ENCODE results near the gene UBA7. TPM values are rescaled to one million over a fixed set of nuclear protein-coding genes. Genes with fewer than 3 reads are reported as not detected.

Gene UBA7
- polyA plus RNA-seq, 1 of the 3 experiments (the other 2 are of a cell fraction), result 22.6 TPM

- Histone ChIP-seq H3F3A (replicated peaks; ENCODE audit: insufficient read depth) (peaks cover 17% of the 10 kb centered on the region), H3K27ac (ENCODE audit: low read depth in 2 of 2, low read length in 1 of 2) (no peak overlapping the region), H4K20me1 (ENCODE audit: insufficient read depth) (peaks cover 71% of the 10 kb centered on the region), H3K4me2 (no peak overlapping the region), H3K9me2 (no peaks in the 10 kb centered on the region), H3K9me3 (no peaks in the 10 kb centered on the region), H3K27me3 (ENCODE audit: insufficient read depth) (no peaks in the 10 kb centered on the region), H3K79me2 (ENCODE audit: insufficient read depth) (peaks cover 96% of the 10 kb centered on the region), H3K9ac (no peak overlapping the region), H3K4me3 (ENCODE audit: low read depth in 2 of 2, low read length in 1 of 2) (no peak overlapping the region), H3K36me3 (replicated peaks in 1 of 2; ENCODE audit: control insufficient read depth in 1 of 2, insufficient read depth in 2 of 2, low read length in 1 of 2) (peaks cover 0 to 17% of the 10 kb centered on the region in 2 experiments), H3K4me1 (ENCODE audit: control insufficient read depth in 1 of 2, insufficient read depth in 2 of 2, low read depth in 1 of 2, low read length in 1 of 2) (peaks cover 0 to 5% of the 10 kb centered on the region in 2 experiments; a peak in 1 of 4 replicates), H2AFZ (ENCODE audit: low read depth) (no peak overlapping the region)
- ChIA-PET POLR2A (interaction anchor here (0.7 kb wide), 1 partner anchor 296 kb away, joined by 3 read pairs; no protein-coding TSS in a partner anchor), CTCF (no interaction called here)
- DNase-seq, result no peak
- TF ChIP-seq NRF1 (IDR thresholded peaks at IDR 0.05; ENCODE audit: low read depth, low read length), result no peak
- no peak for TF ChIP-seq TCF12 (IDR thresholded peaks at IDR 0.05)
- no peak for TF ChIP-seq CHD2 (IDR thresholded peaks at IDR 0.05; ENCODE audit: low read length, partially characterized antibody)
- WGBS (ENCODE audit: low lambda C conversion rate), result 86% methylated on average over 2 of the region's 2 CpGs
These were observed 41.0 kb downstream of the UBA7 start for GRCh38 chr3:49772703-49773102.

GRCh38 chr3:49771340-49771938 lies 42.3 kb downstream of the UBA7 start:
- Histone ChIP-seq H3K27ac (ENCODE audit: low read depth in 2 of 2, low read length in 1 of 2) (no peak overlapping the region; a peak in 1 of 4 replicates), H3K9ac (no peak overlapping the region), H3K27me3 (ENCODE audit: insufficient read depth) (no peaks in the 10 kb centered on the region), H3K4me3 (ENCODE audit: low read depth in 2 of 2, low read length in 1 of 2) (no peak overlapping the region), H3K36me3 (replicated peaks in 1 of 2; ENCODE audit: control insufficient read depth in 1 of 2, insufficient read depth in 2 of 2, low read length in 1 of 2) (peaks cover 0 to 10% of the 10 kb centered on the region in 2 experiments), H3K4me1 (ENCODE audit: control insufficient read depth in 1 of 2, insufficient read depth in 2 of 2, low read depth in 1 of 2, low read length in 1 of 2) (peaks cover 0 to 5% of the 10 kb centered on the region in 2 experiments; a peak in 1 of 4 replicates), H3K79me2 (ENCODE audit: insufficient read depth) (peaks cover 96% of the 10 kb centered on the region), H3F3A (replicated peaks; ENCODE audit: insufficient read depth) (peaks cover 19% of the 10 kb centered on the region), H3K9me3 (no peaks in the 10 kb centered on the region), H2AFZ (ENCODE audit: low read depth) (no peak overlapping the region), H4K20me1 (ENCODE audit: insufficient read depth) (peaks cover 66% of the 10 kb centered on the region), H3K9me2 (no peaks in the 10 kb centered on the region), H3K4me2 (no peak overlapping the region)
- ChIA-PET POLR2A (no interaction called here), CTCF (interaction anchor here (1.3 kb wide), 1 partner anchor 102 kb away, joined by 3 read pairs; no protein-coding TSS in a partner anchor)
- TF ChIP-seq SIN3A (IDR thresholded peaks at IDR 0.05; ENCODE audit: borderline replicate concordance, low read depth, low read length) (no peak), REST (IDR thresholded peaks at IDR 0.05; ENCODE audit: low read depth, low read length) (no peak)
- no peak for DNase-seq
- 91% methylated on average over 1 of the region's 1 CpG for WGBS (ENCODE audit: low lambda C conversion rate)

- peaks cover 19% of the 10 kb centered on the region for H3F3A ChIP-seq (replicated peaks; ENCODE audit: insufficient read depth)
- H4K20me1 ChIP-seq (ENCODE audit: insufficient read depth), result peaks cover 60% of the 10 kb centered on the region
- DNase-seq, result no peak
- no peaks in the 10 kb centered on the region for H3K9me2 ChIP-seq
- H3K9ac ChIP-seq, result no peak overlapping the region
- H2AFZ ChIP-seq (ENCODE audit: low read depth), result no peak overlapping the region
- H3K9me3 ChIP-seq, result no peaks in the 10 kb centered on the region
- no peak overlapping the region for H3K4me2 ChIP-seq
- no peak overlapping the region for H3K4me3 ChIP-seq (ENCODE audit: low read depth in 2 of 2, low read length in 1 of 2)
- H3K27ac ChIP-seq (ENCODE audit: low read depth in 2 of 2, low read length in 1 of 2), result peak overlapping the region in 1 of 2 experiments; percentile 22; a peak in 1 of 4 replicates
- H3K4me1 ChIP-seq (ENCODE audit: control insufficient read depth in 1 of 2, insufficient read depth in 2 of 2, low read depth in 1 of 2, low read length in 1 of 2), result no peaks in the 10 kb centered on the region
- peaks cover 0 to 7% of the 10 kb centered on the region in 2 experiments for H3K36me3 ChIP-seq (replicated peaks in 1 of 2; ENCODE audit: control insufficient read depth in 1 of 2, insufficient read depth in 2 of 2, low read length in 1 of 2)
- POLR2A ChIA-PET, result no interaction called here
- peaks cover 97% of the 10 kb centered on the region for H3K79me2 ChIP-seq (ENCODE audit: insufficient read depth)
- TF ChIP-seq RFX5 (IDR thresholded peaks at IDR 0.05; ENCODE audit: low read length) (no peak), POLR2AphosphoS5 (IDR thresholded peaks at IDR 0.05; ENCODE audit: low read depth, low read length) (no peak), USF2 (IDR thresholded peaks at IDR 0.05; ENCODE audit: borderline replicate concordance, low read depth, low read length) (no peak), FOXM1 (IDR thresholded peaks at IDR 0.05; ENCODE audit: low read depth) (no peak), ZBTB33 (IDR thresholded peaks at IDR 0.05; ENCODE audit: borderline replicate concordance, low read depth) (no peak), SIN3A (IDR thresholded peaks at IDR 0.05; ENCODE audit: borderline replicate concordance, low read depth, low read length) (no peak), FOSL2 (IDR thresholded peaks at IDR 0.05; ENCODE audit: borderline replicate concordance, low read depth) (no peak)
- CTCF ChIA-PET, result interaction anchor here (1.2 to 1.5 kb wide), 2 partner anchors 14 to 33 kb away, joined by 5 to 6 read pairs; partner anchors contain the start of gene INKA1
- no peaks in the 10 kb centered on the region for H3K27me3 ChIP-seq (ENCODE audit: insufficient read depth)
These were observed 43.8 kb downstream of the UBA7 start for GRCh38 chr3:49769926-49770325.

All from SK-N-SH (cell line).